EH (cell line): Measurements from ENCODE around the gene BUB3.

Experiments
- DNase-seq: peaks from one replicate; pipeline ENCODE4 v3.0.0-alpha.2; 2015; ENCODE audit warnings: low read depth

The BUB3 gene

DNA sequence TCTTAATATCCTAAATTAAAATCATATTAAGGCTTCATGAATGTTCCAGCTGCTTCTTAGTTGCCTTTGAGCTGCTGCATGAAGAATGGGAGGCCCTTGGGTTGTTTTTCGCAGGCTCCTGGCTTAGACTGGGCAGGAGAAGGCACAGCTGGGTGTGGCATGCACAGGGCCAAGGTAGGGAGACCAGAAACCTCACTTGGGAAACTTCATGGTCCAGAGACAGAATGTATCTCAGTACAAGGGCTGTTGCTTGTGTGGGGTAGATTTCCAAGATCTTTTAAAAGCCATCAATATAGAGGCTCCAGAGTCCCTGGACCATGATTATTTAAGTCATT is 49.9 kb downstream of the BUB3 start:
- DNase-seq: no peak

DNA sequence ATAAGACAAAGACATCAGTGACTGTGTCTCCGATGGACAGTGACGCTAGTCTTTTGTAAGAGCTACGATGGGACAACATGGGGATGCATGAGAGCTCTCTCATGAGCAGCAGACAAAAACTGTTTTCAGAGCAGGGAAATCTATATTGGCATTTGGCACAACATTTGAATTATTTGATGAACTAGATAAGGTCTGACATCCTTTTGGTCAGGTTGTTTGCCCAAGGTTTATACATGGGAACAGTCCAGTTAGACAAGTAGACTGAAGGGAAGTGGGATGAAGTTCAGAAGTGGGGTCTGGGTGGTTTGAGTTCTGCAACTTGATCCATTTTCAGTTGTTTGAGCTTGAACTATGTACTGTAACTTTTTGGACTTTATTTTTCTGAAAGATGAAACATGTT is 50.8 kb downstream of the BUB3 start:
- no peak for DNase-seq

DNA sequence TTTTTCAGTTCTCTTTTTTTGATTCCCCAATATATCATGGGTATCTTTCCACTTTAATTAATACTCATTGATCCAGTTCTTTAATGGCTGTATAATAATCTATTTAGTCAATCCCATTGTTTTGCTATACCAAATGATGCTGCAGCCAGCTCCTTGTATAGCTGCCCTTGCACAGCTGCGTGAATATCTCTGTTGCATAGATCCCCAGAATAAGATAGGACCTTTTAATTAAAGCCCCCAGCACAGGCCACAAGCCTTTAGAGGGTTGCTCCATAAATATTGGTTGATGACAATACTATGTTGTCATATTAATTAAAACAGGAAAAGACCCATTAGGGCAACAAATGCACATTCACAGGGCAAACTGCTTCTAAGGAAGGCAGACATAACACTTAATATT is 57.9 kb downstream of the BUB3 start:
- no peak for DNase-seq

DNA sequence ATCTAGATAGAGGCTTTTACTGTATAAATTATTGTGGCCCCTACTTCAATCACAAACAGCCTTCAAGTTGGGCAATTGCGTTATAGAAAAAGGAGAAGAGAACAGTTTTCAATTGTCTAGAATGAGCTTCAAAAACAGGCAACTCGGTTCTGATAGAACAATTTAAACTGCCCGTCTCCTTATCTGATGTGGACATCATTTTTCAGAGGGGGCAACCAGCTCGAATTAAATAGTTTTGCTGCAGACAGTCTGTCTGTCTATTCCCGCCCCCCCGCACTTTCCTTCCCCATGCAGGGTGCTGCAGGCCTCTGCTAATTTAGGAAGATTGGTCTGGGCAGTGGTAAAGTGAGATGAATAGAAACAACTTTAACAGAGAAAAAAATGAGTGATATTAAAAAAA is 58.4 kb downstream of the BUB3 start:
- no peak for DNase-seq

DNA sequence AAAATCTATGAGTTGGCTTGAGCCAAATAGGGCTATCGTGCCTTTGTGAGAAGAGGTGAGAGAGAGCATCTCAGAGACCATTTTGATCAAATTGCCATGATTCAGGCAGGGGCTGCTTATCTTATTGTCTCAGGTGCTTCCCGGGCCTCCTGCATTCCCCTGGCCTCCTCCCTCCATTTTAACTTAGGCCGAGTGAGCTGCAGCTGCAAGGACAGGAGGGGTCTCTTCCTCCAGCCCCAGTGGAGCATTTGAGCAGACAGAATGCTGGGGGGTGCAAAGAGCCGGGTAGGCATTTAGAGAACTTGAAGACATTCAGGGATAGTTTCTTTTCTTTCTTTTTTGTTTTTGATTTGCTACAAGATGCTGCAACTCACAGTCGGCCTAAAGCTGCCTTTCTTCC is 59.0 kb downstream of the BUB3 start:
- DNase-seq: no peak
